ENCODE data around the gene TOMM22.

TOMM22 gene

DNA sequence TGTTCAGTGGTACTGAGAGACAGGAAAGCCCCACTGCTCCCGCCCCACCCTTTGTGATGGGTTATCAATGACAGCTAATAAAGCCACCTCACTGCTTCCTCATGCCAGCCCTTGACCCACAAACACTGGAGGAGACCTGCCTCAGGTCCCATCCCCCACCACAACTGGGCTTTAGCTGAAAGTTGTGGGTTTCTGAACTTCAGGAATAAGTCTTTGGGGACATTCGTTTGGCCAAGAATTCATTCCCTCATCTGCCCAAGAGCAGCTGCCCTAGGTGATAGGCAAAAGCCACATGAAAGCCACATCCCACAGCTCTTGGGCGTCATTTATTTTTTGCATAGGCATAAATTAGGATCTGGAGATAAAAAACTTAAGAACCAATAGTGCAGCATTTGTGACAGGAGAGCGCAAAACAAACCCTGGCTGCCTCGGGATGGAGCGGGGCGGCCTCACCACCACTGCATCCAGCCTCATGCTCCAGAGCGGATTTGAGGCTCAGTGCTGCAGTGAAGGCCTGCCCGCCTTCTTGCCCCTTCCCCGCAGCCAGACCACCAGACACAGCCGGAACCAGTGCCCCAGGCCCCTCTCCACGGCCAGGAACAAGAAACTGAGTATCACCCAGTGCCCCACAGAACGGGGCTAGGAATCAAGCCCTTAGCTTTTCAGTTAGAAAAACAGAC is 52.8 kb downstream of the TOMM22 start:
- DNase-seq, result no peak
